C1 segment of cervical spinal cord (tissue), 14 donors: ENCODE data around the gene UBAC1.
A peak's percentile ranks its signal among the peaks of the same experiment; 100 is the strongest.
"Not testable (repeated sequence)": the region's sequence is repeated elsewhere in the genome, so short reads cannot be mapped to it uniquely, and the experiment has no call there.

Experiments
- DNase-seq, 14 donors: peaks; one replicate each; lab custom pipeline; 2025; lab: John Stamatoyannopoulos, UW

UBAC1 gene

GRCh38 chr9:135978642-135979546 lies 17.7 kb upstream of the UBAC1 start:
- DNase-seq = peak in 9 of 14 donors; percentile 20 to 68 (median 34)

GRCh38 chr9:135976944-135977343 lies 15.8 kb upstream of the UBAC1 start:
- no peak for DNase-seq

DNA sequence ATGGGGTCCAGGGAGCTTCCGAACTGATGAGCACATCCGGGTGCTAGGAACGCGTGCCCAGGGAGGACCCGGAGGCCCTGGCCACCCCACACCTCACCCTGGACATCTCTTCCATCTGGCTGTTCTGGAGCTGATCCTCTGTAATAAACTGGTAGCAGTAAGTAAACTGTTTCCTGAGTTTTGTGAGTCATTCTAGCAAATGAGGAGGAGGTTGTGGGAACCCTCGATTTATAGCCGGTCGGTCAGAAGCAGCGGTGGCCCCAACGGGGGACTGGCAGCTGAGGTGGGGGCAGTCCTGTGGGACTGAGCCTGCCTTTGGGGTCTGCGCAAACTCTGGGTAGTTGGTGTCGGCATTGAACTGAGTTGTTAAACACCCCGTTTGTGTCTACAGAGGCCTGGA lies 15.4 kb upstream of the UBAC1 start:
- no peak for DNase-seq

GRCh38 chr9:135975834-135976233 lies 14.7 kb upstream of the UBAC1 start:
- DNase-seq = no peak

DNA sequence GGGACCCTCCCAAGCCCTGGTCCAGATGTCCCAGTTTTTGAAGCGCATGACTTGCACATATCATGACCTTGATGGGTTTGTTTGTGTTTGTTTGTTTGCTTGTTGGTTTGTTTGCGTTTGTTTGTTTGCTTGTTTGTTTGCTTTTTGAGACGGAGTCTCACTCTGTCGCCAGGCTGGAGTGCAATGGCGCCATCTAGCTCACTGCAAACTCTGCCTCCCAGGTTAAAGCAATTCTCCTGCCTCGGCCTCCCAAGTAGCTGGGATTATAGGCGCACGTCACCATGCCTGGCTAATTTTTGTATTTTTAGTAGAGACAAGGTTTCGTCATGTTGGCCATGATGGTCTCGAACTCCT lies 13.0 kb upstream of the UBAC1 start:
- no peak for DNase-seq

DNA sequence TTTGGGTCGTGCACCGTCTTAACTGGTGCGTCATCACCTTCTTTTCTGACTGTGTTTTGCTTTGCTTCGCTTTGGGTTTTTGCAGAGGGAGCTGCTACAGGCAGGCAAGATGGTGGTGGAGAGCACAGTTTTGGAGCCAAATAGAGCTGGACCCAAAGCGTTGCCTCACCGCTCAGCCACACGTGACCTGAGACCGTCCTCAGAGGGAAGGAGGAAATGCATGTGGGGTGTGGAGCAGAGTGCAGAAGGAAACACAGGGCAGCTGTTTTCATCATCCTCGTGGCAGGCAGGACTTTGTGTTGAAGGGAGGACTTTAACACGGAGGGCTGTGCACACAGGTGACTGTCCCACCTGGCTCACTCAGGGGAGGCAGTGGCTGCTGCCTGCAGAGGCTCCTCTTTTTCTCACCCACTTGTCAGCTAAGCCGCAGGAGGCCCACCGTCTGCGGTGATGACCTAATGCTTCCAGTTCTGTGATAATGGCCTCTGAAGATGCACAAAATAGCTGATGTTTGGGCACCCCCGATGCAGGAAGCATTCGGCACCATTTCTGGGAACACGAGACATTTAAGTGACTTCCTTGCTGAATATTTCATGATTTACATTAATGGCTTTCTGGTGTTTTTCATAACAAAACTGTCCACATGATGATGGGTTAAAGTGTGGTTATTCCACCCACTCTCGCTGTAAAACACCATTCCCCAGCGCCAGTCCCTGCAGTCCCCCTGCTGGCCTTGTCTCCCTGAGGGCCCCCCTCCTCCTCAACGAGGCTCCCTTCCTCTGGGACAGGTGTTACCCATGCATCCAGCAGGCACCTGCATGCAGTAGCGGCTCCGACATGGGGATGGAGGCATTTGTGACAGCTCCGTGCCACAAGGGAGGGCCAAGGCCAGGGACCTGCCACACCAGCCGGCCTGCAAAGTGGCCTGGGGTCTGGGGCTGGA lies 12.4 kb upstream of the UBAC1 start:
- DNase-seq = no peak

- no peak for DNase-seq
Observed at GRCh38 chr9:135971892-135972291, 10.7 kb upstream of the UBAC1 start.

- no peak for DNase-seq
Observed at GRCh38 chr9:135971111-135971766, 10.1 kb upstream of the UBAC1 start.

DNA sequence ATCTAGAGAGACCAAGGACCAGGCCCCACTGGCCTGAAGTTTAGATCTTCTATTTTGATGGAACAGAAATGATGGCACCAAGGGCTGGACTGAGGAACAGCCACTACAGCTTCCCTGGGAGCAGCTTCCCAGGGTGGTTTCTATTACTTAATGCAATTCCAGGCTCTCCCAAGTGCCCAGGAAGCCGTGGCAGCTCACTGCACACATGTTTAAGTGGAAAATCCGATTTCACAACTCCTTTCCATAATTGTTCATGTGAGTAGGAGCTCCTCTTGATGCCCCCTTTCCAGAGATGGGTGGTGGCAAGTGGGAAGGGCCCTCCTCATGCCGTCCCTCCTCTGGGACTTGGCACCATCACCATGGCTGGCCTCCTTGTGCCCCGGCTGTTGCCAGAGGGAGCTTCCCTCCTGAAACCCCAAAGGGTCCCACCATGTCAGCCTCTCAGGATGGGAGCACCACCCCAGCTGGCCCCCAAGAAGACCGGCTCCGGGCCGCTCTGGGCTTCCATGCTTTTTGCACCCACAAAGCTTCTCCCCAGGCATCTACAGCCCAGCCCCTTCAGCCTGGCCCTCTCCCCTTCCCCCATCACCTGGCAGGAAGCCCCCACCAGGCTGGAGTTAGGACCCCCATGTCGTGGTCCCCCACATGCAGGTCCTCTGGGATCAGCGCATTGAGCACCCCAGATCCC lies 9.1 kb upstream of the UBAC1 start:
- DNase-seq = no peak

GRCh38 chr9:135969064-135969683 lies 8.0 kb upstream of the UBAC1 start:
- no peak for DNase-seq

DNA sequence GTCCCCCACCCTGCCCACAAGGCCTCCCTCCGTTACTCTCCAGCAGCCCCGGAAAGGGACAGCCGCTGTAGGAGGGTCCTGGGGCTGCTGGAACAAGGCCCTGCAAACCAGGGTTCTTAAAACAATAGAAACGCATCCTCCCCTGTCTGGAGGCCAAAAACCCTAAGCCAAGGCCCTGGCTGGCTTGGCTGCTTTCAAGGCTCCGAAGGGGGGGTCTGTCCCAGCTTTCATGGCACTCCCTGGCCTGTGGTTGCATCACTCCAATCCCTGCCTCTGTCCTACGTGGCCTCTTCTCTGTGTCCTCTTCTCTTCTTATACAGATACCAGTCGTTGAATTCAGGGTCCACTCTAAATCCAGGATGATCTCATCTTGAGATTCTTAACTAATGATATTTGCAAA lies 7.4 kb upstream of the UBAC1 start:
- DNase-seq = no peak

- DNase-seq = no peak
Observed at GRCh38 chr9:135968083-135968476, 6.9 kb upstream of the UBAC1 start.

GRCh38 chr9:135966916-135967260 lies 5.7 kb upstream of the UBAC1 start:
- not testable (repeated sequence) for DNase-seq

GRCh38 chr9:135965124-135965756 lies 4.1 kb upstream of the UBAC1 start:
- no peak for DNase-seq

- DNase-seq = no peak
Observed at GRCh38 chr9:135963938-135964337, 2.8 kb upstream of the UBAC1 start.

- DNase-seq = no peak
Observed at GRCh38 chr9:135963338-135963737, 2.2 kb upstream of the UBAC1 start.

DNA sequence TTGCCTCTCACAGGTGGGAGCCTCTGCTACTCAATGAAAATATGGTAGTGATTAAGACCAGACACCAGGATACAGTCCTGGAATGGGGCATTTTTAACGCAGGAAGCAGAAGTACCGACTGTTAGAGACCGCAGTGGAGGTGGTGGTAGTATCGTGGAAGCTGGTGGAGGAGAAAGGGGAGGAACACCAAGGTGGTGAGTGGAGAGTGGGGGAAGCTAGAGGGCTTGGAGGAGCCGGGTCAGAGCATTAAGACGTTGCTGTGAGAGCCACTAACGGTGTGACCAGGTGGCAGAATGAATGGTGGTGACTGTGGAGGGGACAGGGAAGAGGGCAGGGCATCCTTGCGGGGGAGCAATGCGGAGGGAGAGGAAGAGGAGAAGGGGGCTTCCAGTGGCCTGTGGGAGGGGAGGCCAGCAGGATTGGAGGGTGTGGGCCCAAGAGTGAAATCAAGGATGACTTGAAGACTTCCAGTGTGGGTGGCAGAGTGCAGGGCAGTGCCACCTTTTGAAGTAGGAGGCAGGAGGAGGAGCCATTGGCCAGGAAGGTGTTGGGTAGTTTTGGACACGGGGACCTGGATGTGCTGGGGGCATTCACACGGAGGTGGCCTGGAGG lies 1.6 kb upstream of the UBAC1 start:
- no peak for DNase-seq

GRCh38 chr9:135961811-135962695 lies 880 bp upstream of the UBAC1 start:
- DNase-seq = peak in 1 of 14 donors; percentile 12
